HG03045 (cell line): ENCODE measurements around the gene COL4A4.
"Not testable (repeated sequence)": the region's sequence is repeated elsewhere in the genome, so short reads cannot be mapped to it uniquely, and the experiment has no call there.

Experiments used
- ATAC-seq: cut with Tn5 transposase; IDR thresholded peaks from one replicate; pipeline ENCODE4 v1.9.1; 2021; ENCODE audit warnings: mild to moderate bottlenecking, moderate library complexity; ENCODE audit not compliant: unreplicated experiment

COL4A4 gene

GRCh38 chr2:227117852-227118251 is 46.2 kb downstream of the COL4A4 start:
- no peak for ATAC-seq

DNA sequence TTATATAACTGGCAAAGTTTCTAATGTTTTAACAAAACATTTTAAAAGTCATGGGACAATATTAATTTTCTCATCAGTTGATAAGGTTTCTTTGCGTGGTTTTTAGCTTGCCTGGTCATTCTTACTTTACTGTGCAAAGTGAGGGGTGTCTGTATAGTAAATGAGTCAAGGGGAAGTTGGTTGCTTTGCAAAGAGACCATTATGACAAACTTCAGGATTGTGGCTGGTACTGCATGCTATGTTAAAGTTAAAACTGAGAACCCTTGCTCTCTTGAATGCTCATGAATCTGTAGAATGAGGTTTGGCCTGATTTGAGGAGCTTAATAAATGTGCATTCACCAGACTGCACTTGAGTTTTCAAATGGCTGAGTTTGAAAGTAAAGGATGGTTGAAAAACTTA is 47.0 kb downstream of the COL4A4 start:
- no peak for ATAC-seq

- ATAC-seq, result no peak
Measured at GRCh38 chr2:227115761-227116160, 48.2 kb downstream of the COL4A4 start.

DNA sequence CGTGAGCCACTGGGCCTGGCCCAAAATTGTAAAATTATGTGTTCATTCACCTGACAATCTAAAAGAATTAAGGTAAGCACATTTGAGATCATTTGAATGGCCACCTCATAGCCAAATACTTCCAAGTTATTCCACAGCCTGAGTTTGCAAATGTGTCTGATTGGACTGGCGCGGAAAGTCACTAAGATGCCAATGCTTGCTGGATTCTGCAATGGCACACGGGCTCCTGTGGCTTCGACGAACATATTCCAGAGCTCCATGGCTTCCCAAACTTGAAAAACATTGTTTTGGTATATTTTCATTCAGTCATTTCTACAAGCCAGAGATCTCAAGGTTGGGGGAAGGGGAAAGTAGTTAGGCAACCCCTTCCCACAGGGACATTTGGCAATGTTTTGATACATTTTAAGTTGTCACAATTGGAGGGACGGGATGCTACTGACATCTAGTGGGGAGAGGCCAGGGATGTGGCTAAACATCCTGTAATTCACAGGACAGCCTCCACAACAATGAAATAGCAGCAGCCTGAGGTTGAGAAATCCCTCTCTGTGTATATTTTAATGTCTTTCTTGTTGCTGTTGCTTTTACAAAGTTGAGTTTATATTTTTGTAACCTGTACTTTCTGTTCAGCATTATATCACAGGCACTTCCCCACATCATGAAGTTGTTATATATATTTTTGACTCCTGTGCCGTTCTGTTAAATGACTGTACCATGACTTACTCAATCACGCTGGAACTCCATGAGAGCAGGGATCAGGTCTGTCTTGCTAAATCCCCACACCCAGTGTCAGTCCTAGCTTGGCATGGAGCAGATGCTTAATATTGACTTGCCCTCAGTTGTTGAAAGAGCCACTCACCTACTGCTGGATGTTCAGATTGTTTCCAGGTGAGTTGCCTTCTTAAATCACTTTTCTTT is 56.9 kb downstream of the COL4A4 start:
- ATAC-seq, result peak; percentile 76

GRCh38 chr2:227103583-227103982 is 60.4 kb downstream of the COL4A4 start:
- ATAC-seq, result no peak

DNA sequence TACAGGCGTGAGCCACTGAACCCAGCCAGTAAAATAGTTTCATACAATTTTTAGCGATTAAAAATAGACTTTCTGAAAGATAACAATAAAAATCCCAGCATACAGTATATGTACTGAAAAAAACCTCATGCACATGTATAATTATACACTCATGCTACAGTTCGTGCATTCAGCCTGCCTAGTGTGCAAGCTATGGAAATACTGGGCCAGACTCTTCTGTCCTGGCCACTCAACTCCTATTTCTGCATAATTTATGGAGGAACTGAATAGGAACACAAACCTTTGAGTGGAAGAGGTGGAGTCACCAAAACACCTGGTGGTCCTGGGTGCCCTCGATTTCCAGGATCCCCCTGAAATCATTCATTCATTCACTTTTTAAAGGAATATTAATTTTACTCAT is 64.7 kb downstream of the COL4A4 start:
- no peak for ATAC-seq

- no peak for ATAC-seq
Measured at GRCh38 chr2:227098162-227098515, 65.9 kb downstream of the COL4A4 start.

GRCh38 chr2:227097495-227098161 is 66.4 kb downstream of the COL4A4 start:
- ATAC-seq, result no peak

- no peak for ATAC-seq
Measured at GRCh38 chr2:227095346-227095745, 68.7 kb downstream of the COL4A4 start.

DNA sequence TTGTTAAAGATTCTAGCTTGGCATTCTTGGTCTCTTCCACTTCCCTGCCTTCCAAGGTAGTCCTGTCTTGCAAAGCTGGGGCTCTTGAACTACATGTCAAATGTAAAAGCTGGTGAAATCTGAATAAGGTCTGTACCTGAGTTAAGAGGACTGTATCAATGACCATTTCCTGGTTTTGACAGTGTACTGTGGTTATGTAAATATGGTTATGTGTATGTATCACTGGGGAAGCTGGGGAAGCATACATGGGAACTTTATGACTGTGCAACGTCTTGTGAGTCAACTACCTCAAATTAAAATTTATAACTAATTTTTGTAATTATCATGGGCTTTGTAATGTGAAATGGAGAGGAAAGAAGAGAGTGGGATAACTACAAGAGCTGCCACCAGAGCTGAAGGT is 81.7 kb downstream of the COL4A4 start:
- ATAC-seq, result peak; percentile 96

DNA sequence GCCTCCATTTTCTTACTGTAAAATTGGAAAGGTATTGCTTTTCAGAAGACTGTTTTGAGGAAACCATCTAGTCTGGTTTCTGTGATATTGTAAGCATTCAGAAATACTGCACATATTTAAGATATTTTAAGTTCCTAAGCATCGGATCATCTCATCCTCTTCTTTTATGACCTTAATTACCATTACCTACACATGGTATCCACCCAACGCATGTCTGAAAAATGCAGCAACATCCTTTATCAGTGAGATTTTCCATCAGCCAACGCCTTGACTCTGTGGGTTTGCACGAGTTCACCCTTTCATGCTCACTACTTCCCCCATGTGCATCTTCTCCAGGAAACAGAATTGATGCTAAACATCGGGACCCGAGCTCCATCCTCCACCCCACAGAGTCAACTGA is 84.3 kb downstream of the COL4A4 start:
- no peak for ATAC-seq

DNA sequence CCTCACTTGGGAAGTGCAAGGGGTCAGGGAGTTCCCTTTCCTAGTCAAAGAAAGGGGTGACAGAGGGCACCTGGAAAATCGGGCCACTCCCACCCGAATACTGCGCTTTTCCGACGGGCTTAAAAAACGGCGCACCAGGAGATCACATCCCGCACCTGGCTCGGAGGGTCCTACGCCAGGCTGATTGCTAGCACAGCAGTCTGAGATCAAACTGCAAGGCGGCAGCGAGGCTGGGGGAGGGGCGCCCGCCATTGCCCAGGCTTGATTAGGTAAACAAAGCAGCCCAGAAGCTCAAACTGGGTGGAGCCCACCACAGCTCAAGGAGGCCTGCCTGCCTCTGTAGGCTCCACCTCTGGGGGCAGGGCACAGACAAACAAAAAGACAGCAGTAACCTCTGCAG is 98.9 kb downstream of the COL4A4 start:
- not testable (repeated sequence) for ATAC-seq

GRCh38 chr2:227058888-227059399 is 105.1 kb downstream of the COL4A4 start:
- ATAC-seq, result no peak

GRCh38 chr2:227057743-227058447 is 106.1 kb downstream of the COL4A4 start:
- no peak for ATAC-seq

DNA sequence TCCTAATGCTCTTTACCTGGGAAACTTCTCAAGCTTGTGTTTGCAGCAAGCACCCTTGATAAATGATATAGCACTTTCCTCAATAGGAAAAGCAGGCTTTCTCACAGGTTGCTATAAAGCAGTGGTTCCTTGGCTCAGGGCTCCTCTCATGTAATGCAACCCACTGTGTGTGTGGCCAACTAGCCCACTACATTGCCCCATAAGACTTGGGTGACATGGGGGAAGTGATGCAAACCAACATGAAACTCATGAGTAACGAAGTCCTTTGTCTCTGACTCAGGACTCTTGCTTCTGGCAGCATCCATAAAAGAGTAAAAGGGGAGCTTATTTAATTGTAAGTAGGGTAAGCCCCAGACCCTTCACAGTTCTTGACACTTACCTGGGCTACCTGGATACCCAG is 106.9 kb downstream of the COL4A4 start:
- no peak for ATAC-seq

DNA sequence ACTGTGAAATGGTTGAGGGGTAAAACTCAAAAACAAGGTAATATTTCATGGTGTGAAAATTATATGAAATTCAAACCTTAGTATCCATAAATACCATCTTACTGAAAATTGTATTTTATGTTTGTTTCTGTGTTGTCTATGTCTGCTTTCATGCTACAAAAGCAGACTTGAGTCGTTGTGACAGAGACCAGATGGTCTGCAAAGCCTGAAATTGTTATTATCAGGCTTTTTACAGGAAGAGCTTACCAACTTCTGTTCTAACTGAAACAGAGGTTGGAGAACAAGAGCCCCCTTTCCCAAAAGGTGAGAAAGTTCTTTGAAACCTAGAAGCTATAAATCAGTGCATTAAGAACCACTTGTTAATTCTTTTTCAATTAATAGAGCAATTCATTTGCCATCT is 110.0 kb downstream of the COL4A4 start:
- no peak for ATAC-seq

GRCh38 chr2:227052879-227053278 is 111.1 kb downstream of the COL4A4 start:
- ATAC-seq, result no peak

DNA sequence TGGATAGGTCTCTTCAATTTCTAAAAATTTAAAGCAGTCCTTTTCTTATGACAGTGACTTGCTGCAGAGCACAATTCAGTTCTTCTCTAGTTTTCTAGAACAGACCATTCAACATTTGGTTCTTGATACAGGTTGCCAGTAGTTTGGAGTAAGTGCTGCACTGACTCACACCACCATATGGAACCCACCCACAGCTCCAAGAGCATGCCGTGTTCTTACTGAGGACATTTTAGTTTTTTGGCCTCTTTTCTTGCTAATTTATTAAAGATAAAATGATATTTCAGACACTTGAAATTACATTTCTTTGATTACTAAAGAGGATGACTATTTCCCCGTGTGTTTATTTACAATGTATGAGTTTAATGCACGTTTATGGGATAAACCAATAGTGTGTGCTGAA is 120.0 kb downstream of the COL4A4 start:
- no peak for ATAC-seq

GRCh38 chr2:227038550-227039189 is 125.3 kb downstream of the COL4A4 start:
- no peak for ATAC-seq

- ATAC-seq, result no peak
Measured at GRCh38 chr2:227036527-227036926, 127.5 kb downstream of the COL4A4 start.
